ENCODE measurements around the gene RPL7A.

Gene RPL7A

DNA sequence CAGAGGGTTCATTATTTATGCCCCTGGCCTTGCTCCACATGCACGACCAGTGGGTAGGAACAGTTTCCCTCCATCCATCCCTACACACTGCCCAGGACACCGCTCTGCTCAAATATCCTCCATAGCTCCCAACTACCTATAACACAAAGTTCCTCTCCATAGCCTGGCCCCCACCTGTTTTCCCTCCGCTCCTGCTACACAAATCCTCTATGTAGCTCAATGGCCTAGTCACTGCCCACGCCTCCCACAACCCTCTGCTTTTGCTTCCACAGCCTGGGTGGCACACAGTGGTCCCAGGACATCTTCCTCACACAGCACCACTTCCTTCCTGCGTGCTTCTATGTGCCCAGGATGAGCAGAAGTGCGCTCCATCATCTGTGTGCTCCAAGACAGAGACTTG is 49.4 kb downstream of the RPL7A start:
- no peak overlapping the region for H3K27ac ChIP-seq
- no peak overlapping the region for H3K4me3 ChIP-seq
- TF ChIP-seq, protein P1, sequence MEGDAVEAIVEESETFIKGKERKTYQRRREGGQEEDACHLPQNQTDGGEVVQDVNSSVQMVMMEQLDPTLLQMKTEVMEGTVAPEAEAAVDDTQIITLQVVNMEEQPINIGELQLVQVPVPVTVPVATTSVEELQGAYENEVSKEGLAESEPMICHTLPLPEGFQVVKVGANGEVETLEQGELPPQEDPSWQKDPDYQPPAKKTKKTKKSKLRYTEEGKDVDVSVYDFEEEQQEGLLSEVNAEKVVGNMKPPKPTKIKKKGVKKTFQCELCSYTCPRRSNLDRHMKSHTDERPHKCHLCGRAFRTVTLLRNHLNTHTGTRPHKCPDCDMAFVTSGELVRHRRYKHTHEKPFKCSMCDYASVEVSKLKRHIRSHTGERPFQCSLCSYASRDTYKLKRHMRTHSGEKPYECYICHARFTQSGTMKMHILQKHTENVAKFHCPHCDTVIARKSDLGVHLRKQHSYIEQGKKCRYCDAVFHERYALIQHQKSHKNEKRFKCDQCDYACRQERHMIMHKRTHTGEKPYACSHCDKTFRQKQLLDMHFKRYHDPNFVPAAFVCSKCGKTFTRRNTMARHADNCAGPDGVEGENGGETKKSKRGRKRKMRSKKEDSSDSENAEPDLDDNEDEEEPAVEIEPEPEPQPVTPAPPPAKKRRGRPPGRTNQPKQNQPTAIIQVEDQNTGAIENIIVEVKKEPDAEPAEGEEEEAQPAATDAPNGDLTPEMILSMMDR (IDR thresholded peaks at IDR 0.05): no peak
- no peak for DNase-seq (ENCODE audit: low spot score)

DNA sequence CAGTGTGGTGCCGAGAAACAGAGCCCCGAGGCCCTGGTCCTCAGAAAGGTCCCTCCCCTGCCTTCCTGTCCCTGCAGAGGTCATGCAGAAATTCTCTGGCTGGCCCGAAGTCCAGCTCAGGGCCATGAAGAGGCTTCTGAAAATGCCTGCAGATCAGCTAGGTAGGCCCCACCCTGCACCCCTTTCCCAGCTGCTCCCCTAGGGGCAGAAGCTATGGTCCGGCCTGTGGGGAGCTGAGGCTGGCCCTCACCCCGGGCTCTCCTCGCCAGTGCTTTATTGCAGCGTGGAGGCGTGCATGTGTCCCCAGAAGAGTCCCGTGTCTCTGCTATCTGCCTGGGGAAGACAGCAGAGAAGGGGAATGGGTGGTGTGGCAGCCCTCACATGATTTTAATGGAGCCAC is 49.9 kb downstream of the RPL7A start:
- TF ChIP-seq, protein P1 (IDR thresholded peaks at IDR 0.05): no peak
- Histone ChIP-seq H3K4me3 (no peak overlapping the region), H3K27ac (no peak overlapping the region)
- no peak for DNase-seq (ENCODE audit: low spot score)

DNA sequence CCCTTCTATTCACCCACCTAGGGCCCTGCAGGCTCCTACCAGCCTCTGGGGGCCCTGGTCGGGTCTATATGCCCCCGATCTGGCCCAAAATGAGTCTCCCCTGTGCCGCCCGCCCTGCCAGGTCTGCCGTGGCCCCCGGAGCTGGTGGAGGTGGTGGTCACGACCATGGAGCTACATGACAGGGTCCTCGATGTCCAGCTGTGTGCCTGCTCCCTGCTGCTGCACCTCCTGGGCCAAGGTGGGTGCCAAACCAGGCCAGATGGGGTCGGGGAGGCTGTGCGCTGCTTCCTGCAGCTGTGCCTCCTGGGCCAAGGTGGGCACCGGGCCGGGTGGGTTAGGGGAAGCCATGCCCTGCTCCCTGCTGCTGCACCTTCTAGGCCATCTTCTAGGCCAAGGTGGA is 52.3 kb downstream of the RPL7A start:
- TF ChIP-seq, protein P1 (IDR thresholded peaks at IDR 0.05): no peak
- no peak overlapping the region for H3K4me3 ChIP-seq
- H3K27ac ChIP-seq: no peak overlapping the region
- no peak for DNase-seq (ENCODE audit: low spot score)

Measured in coronary artery (tissue), 2 donors.